Uterus (tissue), 2 donors: ENCODE results near the gene ADGRF5.

Source experiments
- CTCF ChIP-seq, 4 experiments: fragments of 200-600 bp in 2 of 4; fragments of 450-650 bp in 2 of 4; sonication (generic) in 2 of 4; IDR thresholded peaks; one replicate each; pipeline ENCODE4 v1.5.1; 2016 to 2019; ENCODE audit warnings: antibody characterized with exemption in 4 of 4, mild to moderate bottlenecking in 2 of 4, moderate library complexity in 1 of 4
- POLR2A ChIP-seq, 2 donors: fragments of 450-650 bp; IDR thresholded peaks; one replicate each; pipeline ENCODE4 v1.6.1; 2016; ENCODE audit warnings: antibody characterized with exemption in 2 of 2, mild to moderate bottlenecking in 1 of 2, moderate library complexity in 1 of 2

GRCh38 chr6:46964716-46965519, 43.2 kb upstream of the ADGRF5 start:
- TF ChIP-seq CTCF (IDR thresholded peaks at IDR 0.05) (no peak), POLR2A (IDR thresholded peaks at IDR 0.05) (no peak)
